NCI-H1105 treated with DMSO at 0.1 percent for 48 hours (cell line): Measurements from ENCODE around the gene TAL2.

Experiments
- DNase-seq: peaks from one replicate; lab custom pipeline; 2025; lab: John Stamatoyannopoulos, UW

Gene TAL2

GRCh38 chr9:105710638-105711037, 48.4 kb downstream of the TAL2 start:
- no peak for DNase-seq

- DNase-seq, result no peak
Observed at GRCh38 chr9:105711867-105712266, 49.6 kb downstream of the TAL2 start.

- no peak for DNase-seq
Observed at GRCh38 chr9:105712297-105712696, 50.0 kb downstream of the TAL2 start.
